ENCODE data around the gene NAGK. TPM values are rescaled to one million over a fixed set of nuclear protein-coding genes. Genes with fewer than 3 reads are reported as not detected.

The NAGK gene
- polyA plus RNA-seq, 3 donors, result 546 to 789 (median 690) TPM

DNA sequence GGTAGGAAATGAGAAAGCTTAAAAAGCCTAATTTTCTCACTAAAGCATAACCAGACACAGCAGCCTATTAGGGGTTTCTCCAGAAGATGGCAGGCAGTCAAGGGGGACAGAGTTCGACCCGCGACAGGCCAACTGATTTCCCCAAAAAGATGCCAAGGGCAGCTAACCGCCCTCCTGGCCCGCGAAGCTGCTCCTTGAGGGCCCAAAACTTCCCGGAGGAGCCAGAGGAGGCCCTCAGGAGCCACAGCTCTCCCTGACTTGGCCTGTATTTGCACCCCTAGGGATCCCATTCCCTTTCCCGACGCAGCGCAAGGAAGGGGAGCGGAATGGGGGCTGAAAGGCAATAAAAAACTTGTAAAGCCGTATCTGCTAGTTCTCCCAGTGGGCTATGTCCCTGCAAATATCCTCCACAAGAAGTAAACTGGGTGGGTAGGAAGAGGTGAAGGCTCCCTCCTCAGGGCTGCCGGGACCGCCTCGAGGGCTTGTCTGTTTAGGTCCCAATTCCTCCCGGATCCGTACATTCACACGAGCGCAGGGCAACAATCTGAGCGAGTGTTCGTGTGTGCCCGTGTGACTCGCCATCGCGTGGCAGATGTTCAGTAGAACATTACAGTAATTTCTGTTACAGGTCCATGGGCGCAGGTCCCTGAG is 756 bp upstream of the NAGK start:
- intact Hi-C loops (cut with micrococcal nuclease), result no loop called here
- peaks cover 7 to 17% of the 10 kb centered on the region in 2 donors for H3K36me3 ChIP-seq (replicated peaks in 1 of 2; ENCODE audit: control insufficient read depth in 1 of 2, insufficient read depth in 2 of 2, low read length in 2 of 2)
- H3K4me3 ChIP-seq (replicated peaks in 1 of 3; ENCODE audit: low read depth in 2 of 3, low read length in 3 of 3), result peak overlapping the region; percentile 93 to 100 (median 97)
- Mint-ChIP-seq H3K36me3 (peaks cover 26% of the 10 kb centered on the region in 2 donors), H3K4me1 (peaks cover 85% of the 10 kb centered on the region), H3K9me3 (peaks cover 0 to 1% (median 0%) of the 10 kb centered on the region in 7 donors), H3K27ac (peak overlapping the region; percentile 96 to 100 (median 99)), H3K27me3 (ENCODE audit: low read depth in 3 of 3) (peaks cover 0 to 1% (median 0%) of the 10 kb centered on the region in 3 donors), H3K4me3 (peak overlapping the region; percentile 89 to 93)
- no peaks in the 10 kb centered on the region for H3K27me3 ChIP-seq (ENCODE audit: control insufficient read depth in 2 of 2, insufficient read depth in 2 of 2, low read length in 2 of 2)
- H4K20me1 ChIP-seq (ENCODE audit: insufficient read depth, low read length), result peaks cover 14% of the 10 kb centered on the region
- 1% methylated on average over 22 of the region's 26 CpGs for WGBS (ENCODE audit: insufficient coverage)
- H3K27ac ChIP-seq (ENCODE audit: low read depth in 1 of 2, low read length in 2 of 2), result peak overlapping the region; percentile 96 to 97
- DNase-seq, result no peak
- TF ChIP-seq, protein P1, sequence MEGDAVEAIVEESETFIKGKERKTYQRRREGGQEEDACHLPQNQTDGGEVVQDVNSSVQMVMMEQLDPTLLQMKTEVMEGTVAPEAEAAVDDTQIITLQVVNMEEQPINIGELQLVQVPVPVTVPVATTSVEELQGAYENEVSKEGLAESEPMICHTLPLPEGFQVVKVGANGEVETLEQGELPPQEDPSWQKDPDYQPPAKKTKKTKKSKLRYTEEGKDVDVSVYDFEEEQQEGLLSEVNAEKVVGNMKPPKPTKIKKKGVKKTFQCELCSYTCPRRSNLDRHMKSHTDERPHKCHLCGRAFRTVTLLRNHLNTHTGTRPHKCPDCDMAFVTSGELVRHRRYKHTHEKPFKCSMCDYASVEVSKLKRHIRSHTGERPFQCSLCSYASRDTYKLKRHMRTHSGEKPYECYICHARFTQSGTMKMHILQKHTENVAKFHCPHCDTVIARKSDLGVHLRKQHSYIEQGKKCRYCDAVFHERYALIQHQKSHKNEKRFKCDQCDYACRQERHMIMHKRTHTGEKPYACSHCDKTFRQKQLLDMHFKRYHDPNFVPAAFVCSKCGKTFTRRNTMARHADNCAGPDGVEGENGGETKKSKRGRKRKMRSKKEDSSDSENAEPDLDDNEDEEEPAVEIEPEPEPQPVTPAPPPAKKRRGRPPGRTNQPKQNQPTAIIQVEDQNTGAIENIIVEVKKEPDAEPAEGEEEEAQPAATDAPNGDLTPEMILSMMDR (IDR thresholded peaks at IDR 0.05), result no peak
- peak overlapping the region; percentile 75 for H3K9ac ChIP-seq (ENCODE audit: insufficient read depth, low read length, poor library complexity, severe bottlenecking)
- peak overlapping the region; percentile 66 for H2AFZ ChIP-seq (ENCODE audit: insufficient read depth, low read depth, low read length, poor library complexity, severe bottlenecking)
- no peaks in the 10 kb centered on the region for H3K9me3 ChIP-seq (replicated peaks in 1 of 2; ENCODE audit: control insufficient read depth in 1 of 2, insufficient read depth in 1 of 2, low read length in 2 of 2)
- H3K79me2 ChIP-seq (ENCODE audit: insufficient read depth, low read length), result peaks cover 71% of the 10 kb centered on the region
- H3K4me2 ChIP-seq (replicated peaks; ENCODE audit: extremely low read depth, low read length, poor library complexity, severe bottlenecking), result peak overlapping the region; percentile 100
- H3K4me1 ChIP-seq (ENCODE audit: control insufficient read depth in 1 of 2, insufficient read depth in 2 of 2, low read length in 2 of 2), result peaks cover 89 to 94% of the 10 kb centered on the region in 2 donors

DNA sequence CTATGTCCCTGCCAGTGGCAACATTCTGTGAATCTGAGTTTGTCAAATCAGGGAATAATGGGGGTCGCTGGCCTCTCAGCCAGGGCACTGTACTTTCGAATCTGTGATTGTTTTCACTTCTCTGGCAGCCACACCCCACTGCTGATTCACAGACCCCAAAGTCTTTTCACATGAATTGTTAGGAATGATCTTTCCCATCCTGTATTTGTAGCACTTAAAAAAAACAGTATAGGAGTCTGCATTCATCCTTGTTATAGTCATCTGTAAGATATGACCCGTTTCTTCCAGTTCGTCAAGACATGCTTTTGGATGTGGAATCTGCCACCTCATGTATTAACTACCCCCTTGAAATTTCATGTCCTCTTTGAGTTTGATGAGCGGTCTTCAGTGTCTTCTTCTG is 928 bp downstream of the NAGK start:
- Mint-ChIP-seq H3K36me3 (peaks cover 43% of the 10 kb centered on the region in 2 donors), H3K9me3 (peaks cover 0 to 1% (median 0%) of the 10 kb centered on the region in 7 donors), H3K4me1 (peaks cover 85% of the 10 kb centered on the region), H3K4me3 (peak overlapping the region; percentile 89 to 93), H3K27me3 (ENCODE audit: low read depth in 3 of 3) (peaks cover 0 to 1% (median 0%) of the 10 kb centered on the region in 3 donors), H3K27ac (peak overlapping the region; percentile 96 to 100 (median 99))
- peak overlapping the region; percentile 75 for H3K9ac ChIP-seq (ENCODE audit: insufficient read depth, low read length, poor library complexity, severe bottlenecking)
- H4K20me1 ChIP-seq (ENCODE audit: insufficient read depth, low read length), result peaks cover 26% of the 10 kb centered on the region
- H3K79me2 ChIP-seq (ENCODE audit: insufficient read depth, low read length), result peaks cover 73% of the 10 kb centered on the region
- H3K36me3 ChIP-seq (replicated peaks in 1 of 2; ENCODE audit: control insufficient read depth in 1 of 2, insufficient read depth in 2 of 2, low read length in 2 of 2), result peaks cover 22 to 34% of the 10 kb centered on the region in 2 donors
- no peak for DNase-seq
- no peak overlapping the region for H2AFZ ChIP-seq (ENCODE audit: insufficient read depth, low read depth, low read length, poor library complexity, severe bottlenecking)
- no CpG with 5 or more reads among the region's 5 CpGs for WGBS (ENCODE audit: insufficient coverage)
- intact Hi-C loops (cut with micrococcal nuclease), result no loop called here
- TF ChIP-seq, protein P1 (IDR thresholded peaks at IDR 0.05), result no peak
- peaks cover 89 to 94% of the 10 kb centered on the region in 2 donors for H3K4me1 ChIP-seq (ENCODE audit: control insufficient read depth in 1 of 2, insufficient read depth in 2 of 2, low read length in 2 of 2)
- no peaks in the 10 kb centered on the region for H3K27me3 ChIP-seq (ENCODE audit: control insufficient read depth in 2 of 2, insufficient read depth in 2 of 2, low read length in 2 of 2)
- peak overlapping the region; percentile 100 for H3K4me2 ChIP-seq (replicated peaks; ENCODE audit: extremely low read depth, low read length, poor library complexity, severe bottlenecking)
- peak overlapping the region; percentile 96 to 97 for H3K27ac ChIP-seq (ENCODE audit: low read depth in 1 of 2, low read length in 2 of 2)
- H3K4me3 ChIP-seq (replicated peaks in 1 of 3; ENCODE audit: low read depth in 2 of 3, low read length in 3 of 3), result peak overlapping the region; percentile 93 to 100 (median 97)
- no peaks in the 10 kb centered on the region for H3K9me3 ChIP-seq (replicated peaks in 1 of 2; ENCODE audit: control insufficient read depth in 1 of 2, insufficient read depth in 1 of 2, low read length in 2 of 2)
